NCI-H2029 treated with DMSO at 0.1 percent for 48 hours (cell line): ENCODE results near the gene LPIN2.
"Not testable (repeated sequence)": the region's sequence is repeated elsewhere in the genome, so short reads cannot be mapped to it uniquely, and the experiment has no call there.

Source experiments
- DNase-seq: peaks from one replicate; lab custom pipeline; 2025; lab: John Stamatoyannopoulos, UW

Gene LPIN2

DNA sequence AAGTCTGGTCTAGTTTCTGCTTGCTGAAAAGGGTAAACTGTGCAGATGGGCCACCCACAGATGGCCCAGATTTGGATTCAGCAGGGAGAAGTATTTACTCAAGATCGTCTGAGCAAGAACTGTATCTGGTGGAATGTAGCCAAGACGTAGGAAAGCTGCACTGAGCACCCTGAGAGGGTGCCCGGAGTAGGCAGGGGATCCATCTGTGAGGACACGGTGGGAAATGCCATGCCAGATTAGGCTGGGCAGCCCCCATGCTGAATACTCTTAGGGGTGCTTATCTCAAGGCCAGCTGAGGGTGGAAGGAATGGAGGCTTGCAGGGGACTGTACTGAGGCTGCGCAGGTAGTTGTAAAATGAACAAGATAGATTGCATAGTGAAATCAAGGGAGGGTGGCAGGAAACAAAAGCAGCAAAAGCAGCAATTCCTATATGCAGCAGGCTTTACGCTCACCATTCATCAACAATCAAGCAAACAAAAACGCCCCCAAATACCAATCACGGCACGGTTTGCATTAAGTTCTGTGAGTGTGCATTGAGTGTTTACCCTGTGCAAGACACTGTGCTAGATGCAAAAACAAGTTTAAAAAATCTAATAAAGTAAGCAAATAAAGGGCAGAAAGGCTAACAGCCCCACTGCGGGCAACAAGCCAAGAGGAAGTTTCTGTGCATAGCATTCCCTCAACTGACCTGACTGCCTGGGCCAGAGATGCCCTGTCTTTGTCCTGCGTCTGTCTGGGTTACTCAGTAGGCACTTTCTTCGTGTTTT lies 32.2 kb upstream of the LPIN2 start:
- peak; percentile 77 for DNase-seq

DNA sequence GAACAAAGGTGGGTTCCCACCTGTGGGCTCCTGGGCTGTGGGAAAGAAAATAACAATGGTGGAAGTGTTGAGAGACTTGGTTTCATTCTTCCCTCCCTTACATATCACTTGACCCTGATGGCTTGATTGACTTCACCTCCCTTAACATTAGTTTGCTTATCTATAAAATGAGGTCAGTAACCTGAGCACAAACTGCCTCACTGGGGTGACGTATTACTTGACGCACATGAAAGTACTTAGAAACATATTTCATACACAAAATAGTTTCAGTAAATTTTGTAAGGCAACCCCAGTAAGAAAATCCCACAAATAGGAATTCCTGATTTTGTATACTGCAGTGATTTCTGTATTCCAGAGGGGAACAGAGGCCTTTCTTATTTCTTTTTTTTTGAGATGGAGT lies 29.4 kb upstream of the LPIN2 start:
- DNase-seq, result no peak

DNA sequence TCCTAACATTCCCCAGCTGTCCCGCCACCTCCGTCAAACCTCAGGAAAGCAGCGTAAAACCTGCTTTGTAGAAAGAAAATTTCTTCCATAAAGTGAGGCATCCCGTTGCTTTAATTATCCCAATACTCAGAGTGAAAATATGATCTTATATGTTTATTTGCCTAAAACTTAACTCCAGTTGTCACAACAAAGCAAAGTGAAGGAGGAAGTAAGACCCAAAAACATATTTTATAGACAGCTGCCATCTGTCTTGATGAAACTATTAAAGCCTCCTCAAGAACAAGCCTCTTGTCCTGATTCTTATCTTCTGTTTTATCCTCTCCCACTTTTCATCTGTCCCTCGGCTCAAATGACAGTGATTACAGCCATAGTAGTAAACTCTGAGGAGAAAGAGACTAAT lies 28.9 kb upstream of the LPIN2 start:
- DNase-seq, result no peak

DNA sequence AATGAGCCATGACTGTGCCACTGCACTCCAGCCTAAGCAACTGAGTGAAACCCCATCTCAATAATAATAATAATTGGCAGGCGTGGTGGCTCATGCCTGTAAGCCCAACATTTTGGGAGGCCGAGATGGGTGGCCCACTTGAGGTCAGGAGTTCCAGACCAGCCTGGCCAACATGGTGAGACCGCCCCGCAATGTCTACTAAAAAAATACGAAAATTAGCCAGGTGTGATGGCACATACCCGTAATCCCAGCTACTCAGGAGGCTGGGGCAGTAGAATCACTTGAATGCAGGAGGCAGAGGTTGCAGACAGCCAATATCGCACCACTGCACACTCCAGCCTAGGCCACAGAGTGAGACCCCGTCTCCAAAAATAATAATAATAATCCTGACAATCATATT lies 27.9 kb upstream of the LPIN2 start:
- DNase-seq, result no peak

DNA sequence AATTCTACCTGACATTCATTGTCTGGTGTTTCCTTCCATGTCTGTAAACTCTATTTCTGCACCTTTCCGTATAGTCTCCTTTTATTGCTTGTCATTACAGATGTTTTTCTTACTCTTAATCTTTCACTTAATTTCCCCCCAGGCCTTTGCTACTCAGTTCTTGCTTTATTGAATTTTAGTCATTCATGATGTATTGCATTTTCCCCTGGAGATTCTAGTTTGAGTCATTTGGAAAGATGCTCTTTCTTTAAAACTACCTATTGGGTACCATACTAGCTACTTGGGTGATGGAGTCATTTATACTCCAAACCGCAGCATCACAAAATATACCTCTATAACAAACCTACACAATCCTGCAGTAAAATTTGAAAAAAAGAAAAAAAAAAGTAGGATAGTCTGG lies 27.2 kb upstream of the LPIN2 start:
- no peak for DNase-seq

DNA sequence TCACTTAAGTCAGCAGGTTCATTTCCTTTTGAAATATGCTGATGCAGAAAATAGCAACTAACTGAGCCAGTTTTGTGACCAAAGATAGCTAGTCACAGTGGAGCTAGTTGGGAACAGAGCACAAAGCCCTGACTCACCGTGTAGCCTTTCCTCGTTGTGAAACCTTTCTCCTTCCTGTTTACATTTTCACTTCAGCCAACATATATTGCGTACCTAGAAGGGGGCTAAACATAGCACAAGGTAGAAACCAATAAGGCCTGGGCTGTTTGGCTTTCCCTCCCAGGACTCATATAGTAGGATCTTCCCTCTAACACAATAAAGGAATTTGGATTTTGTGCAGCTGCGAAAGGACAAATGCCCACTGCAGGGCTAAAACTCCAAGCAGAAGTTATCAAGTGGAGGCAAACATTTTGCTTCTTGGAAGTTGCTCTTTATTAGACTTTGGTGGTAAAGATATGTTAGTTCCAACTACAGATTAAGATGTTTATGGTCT lies 24.5 kb upstream of the LPIN2 start:
- DNase-seq, result peak; percentile 38

DNA sequence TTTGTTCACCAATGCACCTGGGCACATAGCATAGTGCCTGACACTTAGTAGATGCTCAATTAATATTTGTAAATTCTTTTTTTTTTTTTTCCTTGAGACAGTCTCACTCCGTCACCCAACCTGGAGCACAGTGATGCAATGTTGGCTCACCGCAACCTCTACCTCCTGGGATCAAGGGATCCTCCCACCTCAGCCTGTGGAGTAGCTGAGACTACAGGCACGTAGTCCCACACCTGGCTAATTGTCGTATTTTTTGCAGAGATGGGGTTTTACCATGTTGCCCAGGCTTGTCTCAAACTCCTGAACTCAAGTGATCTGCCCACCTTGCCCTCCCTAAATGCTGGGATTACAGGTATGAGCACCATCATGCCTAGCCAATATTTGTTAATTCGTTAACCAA lies 23.2 kb upstream of the LPIN2 start:
- DNase-seq, result no peak

DNA sequence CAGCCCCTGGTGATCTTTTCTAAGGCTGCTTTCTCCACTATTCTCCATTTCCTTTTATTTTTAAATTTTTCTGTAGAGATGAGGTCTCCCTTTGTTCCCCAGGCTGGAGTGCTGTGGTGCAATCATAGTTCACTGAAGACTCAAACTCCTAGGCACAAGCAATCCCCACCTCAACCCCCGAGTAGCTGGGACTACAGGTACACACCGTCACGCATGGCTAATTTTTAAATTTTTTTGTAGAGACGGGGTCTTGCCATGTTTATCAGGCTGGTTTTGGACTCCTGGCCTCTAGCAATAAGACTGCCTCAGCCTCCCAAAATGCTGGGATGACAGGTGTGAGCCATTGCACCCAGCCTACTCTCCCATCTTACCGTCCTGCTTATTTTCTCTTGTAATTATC lies 22.7 kb upstream of the LPIN2 start:
- DNase-seq, result no peak

DNA sequence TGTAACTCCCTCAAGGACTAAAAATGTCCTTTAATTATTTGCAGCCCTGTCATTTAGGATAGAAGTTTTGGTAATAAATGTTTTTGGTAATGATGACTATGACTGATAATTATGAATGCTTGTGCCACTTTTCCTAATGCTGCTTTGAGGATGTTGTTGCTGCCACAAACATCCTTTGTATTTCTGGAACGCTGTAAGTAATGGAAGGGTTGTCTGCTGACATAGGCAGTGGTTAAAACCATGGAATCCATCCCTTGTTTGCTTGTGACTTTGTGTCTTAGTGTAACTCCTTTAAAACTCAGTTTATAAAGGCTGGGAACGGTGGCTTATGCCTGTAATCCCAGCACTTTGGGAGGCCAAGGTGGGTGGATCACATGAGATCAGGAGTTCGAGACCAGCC lies 19.8 kb upstream of the LPIN2 start:
- DNase-seq, result no peak

DNA sequence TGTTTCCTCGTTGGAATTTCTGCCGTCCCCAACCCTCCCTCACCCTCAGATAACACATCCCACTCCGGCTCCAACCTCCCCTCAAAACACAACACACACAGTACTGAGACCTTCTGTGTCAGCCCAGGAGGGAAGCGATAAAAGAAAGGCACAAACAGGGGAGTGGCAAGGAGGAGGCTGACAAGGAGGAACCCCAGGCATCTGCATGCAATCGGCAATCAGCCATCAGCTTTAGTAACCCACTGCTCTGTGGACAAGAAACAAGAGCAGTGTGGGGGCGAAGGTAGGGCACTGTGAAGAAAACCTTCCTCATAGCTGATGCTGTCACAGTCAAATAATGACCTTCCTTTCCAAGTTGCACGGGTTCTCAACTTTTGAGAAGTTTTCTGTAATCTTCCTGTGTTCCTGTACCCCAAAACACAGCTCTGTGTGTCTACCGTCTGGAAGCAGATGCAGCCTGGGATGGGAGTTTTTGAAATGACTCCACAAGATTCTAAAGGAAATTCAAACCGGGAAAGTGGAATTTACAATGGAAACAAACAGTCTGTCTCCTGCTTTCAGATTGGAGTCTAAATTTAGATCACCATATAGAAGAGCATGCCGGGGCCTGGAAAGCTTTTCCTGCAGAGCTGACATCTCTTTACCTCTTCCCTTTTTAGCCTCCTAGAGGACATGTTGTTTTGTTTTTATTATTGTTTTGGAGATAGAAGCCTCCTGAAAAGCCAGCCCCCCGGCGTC lies 16.4 kb upstream of the LPIN2 start:
- no peak for DNase-seq

DNA sequence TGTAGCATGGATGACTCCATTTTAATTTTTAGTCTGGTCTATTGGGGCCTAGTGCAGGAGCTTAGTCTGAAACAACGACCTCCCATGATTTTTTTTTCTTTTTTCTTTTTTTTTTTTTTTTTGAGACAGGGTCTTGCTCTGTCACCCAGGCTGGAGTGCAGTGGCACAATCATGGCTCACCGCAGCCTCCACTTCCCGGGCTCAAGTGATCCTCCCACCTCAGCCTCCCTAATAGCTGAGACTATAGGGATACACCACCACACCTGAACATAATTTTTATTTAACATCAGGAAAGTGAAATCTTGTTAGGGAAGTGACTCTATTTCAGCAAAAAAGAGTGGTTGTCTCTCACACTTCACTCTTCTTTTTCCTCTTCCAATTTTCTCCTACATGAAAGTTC lies 15.2 kb upstream of the LPIN2 start:
- not testable (repeated sequence) for DNase-seq

DNA sequence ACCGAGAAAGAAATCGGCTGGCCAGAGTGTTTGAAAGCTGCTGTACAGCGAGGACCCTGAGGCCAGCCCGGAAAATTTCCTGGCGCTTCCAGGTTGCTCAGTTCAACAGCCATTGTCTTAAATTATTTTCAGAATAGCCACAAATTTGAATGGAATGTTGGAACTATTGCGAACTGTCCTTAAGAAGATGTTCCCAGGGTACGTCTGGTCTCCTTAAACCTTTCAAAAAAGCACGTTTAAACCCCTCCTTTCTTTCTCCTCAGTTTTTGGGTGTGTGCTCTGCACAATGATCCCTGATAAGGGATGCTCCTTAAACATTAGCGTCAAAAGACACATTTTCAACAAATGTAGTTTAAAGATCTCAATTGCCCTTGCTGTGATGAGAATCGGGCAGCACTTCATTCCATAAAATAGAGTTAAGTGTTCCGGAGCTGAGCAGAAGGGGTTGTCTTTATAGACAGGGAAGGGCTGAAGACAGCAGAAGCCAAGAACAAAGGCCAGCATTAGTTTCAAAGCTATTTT lies 14.5 kb upstream of the LPIN2 start:
- no peak for DNase-seq

DNA sequence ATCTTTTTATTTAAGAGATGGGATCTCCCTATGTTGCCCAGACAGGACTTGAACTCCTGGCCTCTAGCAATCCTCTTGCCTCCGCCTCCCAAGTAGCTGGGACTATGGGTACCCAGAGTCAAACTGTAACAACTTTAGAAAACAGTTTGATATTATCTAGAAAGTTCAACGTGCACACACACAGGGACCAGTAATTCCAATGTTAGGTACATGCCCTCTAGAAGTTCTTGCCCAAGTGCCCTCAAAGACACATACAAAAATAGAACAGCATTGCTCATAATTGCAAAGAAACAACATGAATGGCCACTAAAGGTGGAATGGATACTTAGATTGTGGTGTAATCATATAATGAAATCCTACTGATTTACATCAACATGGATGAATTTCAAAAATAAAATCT lies 12.6 kb upstream of the LPIN2 start:
- no peak for DNase-seq

DNA sequence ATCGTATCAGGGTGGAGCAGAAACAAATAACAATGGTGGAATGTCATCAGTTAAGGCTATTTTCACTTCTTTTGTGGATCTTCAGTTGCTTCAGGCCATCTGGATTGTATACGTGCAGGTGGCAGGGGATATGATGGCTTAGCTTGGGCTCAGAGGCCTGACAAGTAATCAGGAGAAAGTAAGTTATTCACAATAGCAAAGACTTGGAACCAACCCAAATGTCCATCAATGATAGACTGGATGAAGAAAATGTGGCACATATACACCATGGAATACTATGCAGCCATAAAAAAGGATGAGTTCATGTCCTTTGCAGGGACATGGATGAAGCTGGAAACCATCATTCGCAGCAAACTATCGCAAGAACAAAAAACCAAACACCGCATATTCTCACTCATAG lies 10.7 kb upstream of the LPIN2 start:
- DNase-seq, result not testable (repeated sequence)

DNA sequence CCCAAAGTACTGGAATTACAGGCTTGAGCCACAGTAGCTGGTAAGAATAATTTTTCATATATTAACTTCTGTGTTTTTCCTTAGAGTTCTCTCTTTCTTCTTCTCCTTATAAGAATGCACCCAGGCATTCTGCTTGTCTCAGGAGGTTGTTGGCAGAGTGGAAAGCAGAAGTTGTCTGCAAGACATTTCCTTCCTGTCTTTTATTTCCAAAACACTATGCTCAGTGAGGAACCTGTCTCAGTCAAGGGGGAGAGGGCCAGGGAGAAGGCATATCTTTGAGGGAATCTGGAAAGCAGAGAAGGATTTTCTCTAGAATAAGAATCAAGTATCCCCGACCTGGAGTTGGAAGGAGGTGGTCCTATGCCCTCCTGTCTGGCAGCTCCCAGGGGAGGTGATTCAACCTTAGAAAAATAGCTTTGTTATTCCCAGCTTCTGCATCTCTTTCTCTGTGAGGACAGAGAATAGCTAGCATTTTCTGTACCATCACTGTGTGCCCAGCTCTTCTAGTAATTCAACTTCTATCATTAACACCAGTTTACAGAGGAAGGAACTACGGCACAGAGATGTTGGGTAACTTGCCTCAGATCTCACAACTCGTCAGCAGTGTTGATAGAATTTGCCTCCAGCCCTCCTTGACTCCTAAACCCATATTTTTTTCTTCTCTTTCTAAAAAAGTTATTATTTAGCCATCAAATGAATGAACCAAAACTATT lies 3.8 kb upstream of the LPIN2 start:
- DNase-seq, result no peak

DNA sequence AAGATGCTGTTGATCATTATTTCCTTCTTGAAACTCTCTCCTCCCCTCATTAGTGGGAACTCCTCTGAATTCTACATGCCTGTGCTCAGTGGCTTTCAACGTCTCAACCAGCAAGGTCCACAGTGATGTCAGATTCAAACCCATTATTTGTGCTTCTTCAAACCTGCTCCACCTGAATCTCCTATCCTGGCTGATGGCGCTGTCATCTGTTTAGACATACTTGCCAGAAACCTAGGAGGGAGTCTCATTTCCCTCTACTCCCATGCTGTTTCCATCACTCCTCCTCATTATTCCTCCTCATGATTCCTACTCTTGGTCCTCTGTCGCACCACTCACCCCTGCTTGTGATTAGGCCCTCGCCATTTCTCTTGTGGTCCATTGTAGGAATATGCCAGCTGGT lies 2.9 kb upstream of the LPIN2 start:
- DNase-seq, result no peak

DNA sequence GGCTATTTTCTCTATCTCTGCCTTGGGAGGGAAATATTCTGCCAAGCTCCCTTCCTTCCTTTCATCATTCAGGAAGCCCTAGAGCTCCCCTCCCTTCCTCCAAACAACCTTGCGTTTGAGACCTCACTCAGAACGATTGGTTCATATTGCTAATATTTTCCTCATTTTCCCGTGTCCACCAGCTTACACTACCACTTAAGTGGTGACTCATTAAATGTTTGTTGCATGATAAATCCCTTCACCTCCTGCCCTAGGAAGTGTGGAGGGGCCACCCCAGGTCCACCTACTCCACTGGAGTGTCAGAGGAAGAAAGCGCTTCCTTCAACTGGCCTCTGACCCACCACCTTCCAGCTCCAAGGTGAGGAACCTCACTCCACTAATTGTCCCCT lies 2.3 kb upstream of the LPIN2 start:
- no peak for DNase-seq

DNA sequence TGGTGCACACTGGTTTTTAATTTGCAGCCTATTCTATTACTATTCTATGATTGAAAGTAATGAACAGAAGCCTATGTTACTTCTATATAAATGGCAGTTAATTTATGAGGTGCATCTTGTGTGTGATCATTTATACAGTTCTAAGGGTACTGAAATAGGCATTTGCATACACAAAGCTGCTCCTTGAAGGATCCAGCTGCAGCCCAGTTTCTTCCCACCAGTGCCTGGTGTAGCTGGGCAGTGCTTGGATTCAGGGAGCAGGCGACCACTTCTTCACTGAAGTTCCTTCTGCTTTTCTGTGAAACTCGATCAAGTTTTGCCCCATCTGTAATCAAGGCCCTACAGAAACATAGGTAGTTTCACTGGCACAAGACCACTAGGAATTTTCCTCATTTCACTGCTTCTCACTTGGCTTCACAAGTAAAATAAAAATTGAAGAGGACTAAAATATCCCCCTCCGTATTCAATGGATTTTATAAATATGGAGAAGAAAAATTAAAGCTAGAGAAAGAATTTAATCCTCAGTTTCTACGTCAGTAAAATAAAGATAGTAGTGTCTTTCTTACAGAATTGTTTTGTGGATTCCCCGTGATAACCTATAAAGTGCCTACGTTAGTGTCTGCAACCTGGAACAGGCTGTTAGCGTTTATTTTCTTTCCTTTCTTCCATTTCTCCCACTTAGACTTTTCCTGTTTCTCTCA lies 1.7 kb upstream of the LPIN2 start:
- DNase-seq, result no peak

DNA sequence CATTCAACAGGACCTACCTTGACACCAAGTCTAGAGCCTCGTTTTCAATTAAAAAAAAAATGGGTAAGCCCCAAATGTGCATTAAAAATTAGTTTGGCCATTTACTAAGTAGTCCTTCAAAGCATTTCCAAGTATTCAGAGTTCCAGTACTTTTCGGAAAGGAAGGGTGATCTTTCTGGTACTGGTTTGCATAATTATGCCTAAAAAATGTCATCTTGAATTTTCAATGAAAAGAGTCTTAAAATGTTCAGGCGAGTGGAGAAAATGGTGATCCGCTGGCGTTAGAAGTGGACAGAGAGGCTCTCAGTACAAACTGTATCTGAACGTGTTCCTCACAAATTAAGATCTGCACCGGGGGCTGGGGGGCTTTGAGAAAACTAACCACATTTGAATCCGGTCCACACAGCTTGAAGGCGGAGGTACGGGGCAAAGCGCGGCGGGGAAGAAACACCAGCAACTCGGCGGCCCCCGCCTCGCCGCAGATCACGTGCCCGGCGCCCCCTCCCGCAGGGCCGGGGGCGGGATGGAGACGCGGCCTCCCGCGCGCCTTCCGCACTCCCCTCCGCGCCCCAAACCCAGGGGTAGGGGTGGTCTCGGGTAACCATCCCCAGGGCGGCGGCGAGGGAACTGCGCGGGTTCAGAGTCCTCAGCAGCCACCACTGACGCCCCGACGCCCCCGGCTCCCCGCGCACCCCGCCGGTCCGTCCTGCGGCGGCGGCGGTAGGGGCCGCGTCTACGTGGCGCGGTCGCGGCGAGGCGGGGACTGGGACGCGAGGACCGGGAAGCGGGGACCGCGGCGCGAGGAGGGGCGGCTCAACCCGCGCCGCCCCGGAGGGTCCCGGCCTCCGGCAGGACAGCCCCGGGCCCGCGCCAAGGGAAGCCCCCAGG lies 564 bp downstream of the LPIN2 start:
- DNase-seq, result no peak

DNA sequence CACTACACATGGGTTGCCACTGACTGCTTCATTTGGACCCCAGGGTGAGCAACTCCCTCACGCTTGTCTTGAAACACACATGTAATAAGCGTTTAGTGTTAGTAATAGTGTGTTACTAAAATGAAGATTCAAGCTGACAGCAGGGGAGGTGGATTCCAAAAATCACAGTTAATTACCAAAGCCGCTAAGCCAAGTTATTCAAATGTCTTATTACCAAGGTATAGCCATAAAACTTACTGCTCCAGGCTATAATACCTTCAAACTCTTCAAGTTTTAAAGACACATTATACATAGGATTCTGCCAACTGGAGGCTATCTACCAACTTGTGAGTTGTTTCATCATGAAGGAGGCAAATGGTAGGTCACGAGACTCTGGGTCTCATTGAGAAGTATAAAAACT lies 2.9 kb downstream of the LPIN2 start:
- no peak for DNase-seq

DNA sequence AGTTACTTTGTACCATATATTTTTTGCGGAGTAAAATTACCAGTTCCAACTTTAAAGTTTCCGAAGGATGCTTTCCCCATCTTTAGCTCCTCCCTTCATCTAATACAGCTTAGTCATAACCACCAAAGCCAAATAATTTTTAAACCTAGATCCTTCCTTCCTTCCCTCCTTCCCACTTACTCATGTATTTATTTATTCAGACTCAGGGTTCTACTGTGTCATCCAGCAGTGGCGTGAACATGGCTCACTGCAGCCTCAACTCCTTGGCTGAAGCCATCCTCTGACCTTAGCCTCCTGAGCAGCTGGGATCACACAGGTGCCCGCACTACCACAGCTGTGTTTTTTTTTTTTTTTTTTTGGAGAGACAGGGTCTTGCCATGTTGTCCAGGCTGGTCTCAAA lies 4.4 kb downstream of the LPIN2 start:
- DNase-seq, result no peak
